HEK293 (cell line): ENCODE results near the gene BRD8.

ENCODE experiments used
- CTCF ChIA-PET: fragments of 350-600 bp; formaldehyde crosslinking; extraction: SDS; loops from one replicate; lab custom pipeline; 2021; ENCODE audit warnings: antibody characterized with exemption; lab: Yijun Ruan, JAX
- POLR2A ChIA-PET: fragments of 300-600 bp; formaldehyde crosslinking; extraction: SDS; loops from one replicate; lab custom pipeline; 2020; ENCODE audit warnings: antibody characterized with exemption, inconsistent platforms; lab: Yijun Ruan, JAX
- H3K27ac ChIP-seq: fragments of 200-500 bp; sonication (Bioruptor generic); 2 replicates; pipeline ENCODE4 v1.5.1; 2014; ENCODE audit warnings: low read depth, low read length, control low read depth, inconsistent platforms; ENCODE audit errors: extremely low read depth
- H3K36me3 ChIP-seq, 2 experiments: fragments of 200-500 bp in 1 of 2; sonication (Bioruptor generic) in 1 of 2; 1 replicate in 1 of 2; 2 replicates in 1 of 2; pipeline ENCODE4 v1.5.1; 2014 to 2017; ENCODE audit warnings: inconsistent platforms in 2 of 2, low read length in 2 of 2; ENCODE audit not compliant: control insufficient read depth in 2 of 2, insufficient read depth in 1 of 2
- H3K4me1 ChIP-seq: fragments of 200-500 bp; sonication (Bioruptor generic); 2 replicates; pipeline ENCODE4 v1.5.1; 2014; ENCODE audit warnings: mild to moderate bottlenecking, low read length, inconsistent platforms; ENCODE audit not compliant: control insufficient read depth, insufficient read depth
- H3K4me3 ChIP-seq: 2 replicates; pipeline ENCODE4 v1.5.1; 2011; ENCODE audit warnings: low read depth, mild to moderate bottlenecking, control low read depth, low read length, moderate library complexity
- H3K9me3 ChIP-seq: fragments of 200-500 bp; sonication (Bioruptor generic); 2 replicates; pipeline ENCODE4 v1.5.1; 2014; ENCODE audit warnings: low read depth, low read length, inconsistent platforms; ENCODE audit not compliant: control insufficient read depth, insufficient read depth
- GLIS1 ChIP-seq: fragments of 450-650 bp; formaldehyde crosslinking; IDR thresholded peaks from 2 replicates; pipeline ENCODE4 v1.5.1; 2016; ENCODE audit warnings: missing biosample characterization, missing genetic modification characterization
- PRDM10 ChIP-seq: fragments of 450-650 bp; formaldehyde crosslinking; IDR thresholded peaks from 2 replicates; pipeline ENCODE4 v1.5.1; 2016; ENCODE audit warnings: missing biosample characterization, missing genetic modification characterization
- SCRT1 ChIP-seq: fragments of 450-650 bp; formaldehyde crosslinking; IDR thresholded peaks from 2 replicates; pipeline ENCODE4 v1.5.1; 2016; ENCODE audit warnings: missing biosample characterization, missing genetic modification characterization, borderline replicate concordance
- SCRT2 ChIP-seq: fragments of 450-650 bp; formaldehyde crosslinking; IDR thresholded peaks from 2 replicates; pipeline ENCODE4 v1.5.1; 2016; ENCODE audit warnings: missing biosample characterization, missing genetic modification characterization
- ZIC2 ChIP-seq: fragments of 450-650 bp; formaldehyde crosslinking; IDR thresholded peaks from 2 replicates; pipeline ENCODE4 v1.5.1; 2016; ENCODE audit warnings: missing biosample characterization, missing genetic modification characterization
- ZNF174 ChIP-seq: fragments of 450-650 bp; formaldehyde crosslinking; IDR thresholded peaks from 2 replicates; pipeline ENCODE4 v1.5.0; 2017; ENCODE audit warnings: missing biosample characterization, mild to moderate bottlenecking, missing genetic modification characterization
- ZNF354C ChIP-seq: fragments of 450-650 bp; formaldehyde crosslinking; IDR thresholded peaks from 2 replicates; pipeline ENCODE4 v1.5.1; 2016; ENCODE audit warnings: missing biosample characterization, missing genetic modification characterization, low read depth, borderline replicate concordance
- ZNF404 ChIP-seq: fragments of 450-650 bp; formaldehyde crosslinking; IDR thresholded peaks from 2 replicates; pipeline ENCODE4 v1.5.1; 2017; ENCODE audit warnings: missing biosample characterization, missing genetic modification characterization
- ZNF513 ChIP-seq: fragments of 450-650 bp; IDR thresholded peaks from 2 replicates; pipeline ENCODE4 v1.5.1; 2018; ENCODE audit warnings: missing biosample characterization, missing genetic modification characterization
- ZNF555 ChIP-seq: fragments of 450-650 bp; formaldehyde crosslinking; conservative IDR thresholded peaks from 2 replicates; pipeline ENCODE4 v1.5.1; 2017; ENCODE audit warnings: missing biosample characterization, mild to moderate bottlenecking, missing genetic modification characterization, inconsistent platforms
- ZNF585B ChIP-seq: fragments of 450-650 bp; formaldehyde crosslinking; IDR thresholded peaks from 2 replicates; pipeline ENCODE4 v1.5.1; 2016; ENCODE audit warnings: missing biosample characterization, missing genetic modification characterization
- ZNF664 ChIP-seq: fragments of 450-650 bp; formaldehyde crosslinking; IDR thresholded peaks from 2 replicates; pipeline ENCODE4 v1.5.1; 2016; ENCODE audit warnings: missing biosample characterization, missing genetic modification characterization
- ZSCAN18 ChIP-seq: fragments of 450-650 bp; formaldehyde crosslinking; IDR thresholded peaks from 2 replicates; pipeline ENCODE4 v1.5.1; 2016; ENCODE audit warnings: missing biosample characterization, missing genetic modification characterization

BRD8 gene

GRCh38 chr5:138170299-138170698 lies 8.1 kb downstream of the BRD8 start:
- ChIA-PET CTCF (interaction anchor here (0.5 kb wide), 1 partner anchor 26 kb away, joined by 4 read pairs; no protein-coding TSS in a partner anchor), POLR2A (no interaction called here)
- peaks cover 98 to 99% of the 10 kb centered on the region in 2 experiments for H3K36me3 ChIP-seq
- H3K4me1 ChIP-seq = no peaks in the 10 kb centered on the region
- TF ChIP-seq ZNF174 (tag by site-specific recombination) (no peak), ZNF513 (peak; percentile 59; the same call in 1 of the 2 replicates)
- no peak overlapping the region for H3K4me3 ChIP-seq
- no peak overlapping the region for H3K27ac ChIP-seq
- no peaks in the 10 kb centered on the region for H3K9me3 ChIP-seq

- ChIA-PET CTCF (no interaction called here), POLR2A (no interaction called here)
- no peak overlapping the region for H3K27ac ChIP-seq
- no peaks in the 10 kb centered on the region for H3K4me1 ChIP-seq
- no peaks in the 10 kb centered on the region for H3K9me3 ChIP-seq
- H3K36me3 ChIP-seq = peaks cover 98 to 99% of the 10 kb centered on the region in 2 experiments
- H3K4me3 ChIP-seq = no peak overlapping the region
- TF ChIP-seq GLIS1 (tag by site-specific recombination) (peak; percentile 93), ZIC2 (tag by site-specific recombination) (no peak), ZNF354C (tag by site-specific recombination) (no peak), ZNF555 (no peak), ZNF585B (tag by site-specific recombination) (no peak), ZNF404 (no peak), ZNF664 (tag by site-specific recombination) (no peak)
Measured at GRCh38 chr5:138169124-138169523, 9.3 kb downstream of the BRD8 start.

- Histone ChIP-seq H3K9me3 (no peaks in the 10 kb centered on the region), H3K4me3 (no peak overlapping the region), H3K36me3 (peaks cover 95 to 99% of the 10 kb centered on the region in 2 experiments), H3K4me1 (no peaks in the 10 kb centered on the region), H3K27ac (no peak overlapping the region)
- ChIA-PET POLR2A (no interaction called here), CTCF (interaction anchor here (0.6 to 0.7 kb wide), 2 partner anchors 30 to 503 kb away, joined by 3 read pairs; no protein-coding TSS in a partner anchor)
- TF ChIP-seq SCRT2 (tag by site-specific recombination) (peak; percentile 92), SCRT1 (tag by site-specific recombination) (peak; percentile 77; the same call in 1 of the 2 replicates), PRDM10 (no peak)
Measured at GRCh38 chr5:138163721-138164120, 14.7 kb downstream of the BRD8 start.

GRCh38 chr5:138160706-138161105 lies 17.7 kb downstream of the BRD8 start:
- ChIA-PET POLR2A (interaction anchor here (1.4 kb wide), 1 partner anchor 53 kb away, joined by 3 read pairs; the partner anchor contains the start of gene CDC23), CTCF (no interaction called here)
- no peak for TF ChIP-seq ZSCAN18 (tag by site-specific recombination)
- Histone ChIP-seq H3K4me3 (no peak overlapping the region), H3K9me3 (no peaks in the 10 kb centered on the region), H3K36me3 (peaks cover 92 to 94% of the 10 kb centered on the region in 2 experiments), H3K27ac (no peak overlapping the region), H3K4me1 (no peaks in the 10 kb centered on the region)
